Osteoblast (primary cell): Measurements from ENCODE around the gene CHST9. TPM values are rescaled to one million over a fixed set of nuclear protein-coding genes. Genes with fewer than 3 reads are reported as not detected.

Source experiments
- DNase-seq: peaks from one replicate; pipeline ENCODE4 v3.0.0; 2011; ENCODE audit warnings: low spot score, mixed read lengths; ENCODE audit not compliant: insufficient read length; ENCODE audit errors: missing footprints
- H2AFZ ChIP-seq: 2 replicates; pipeline ENCODE4 v1.6.0; 2011; ENCODE audit warnings: mild to moderate bottlenecking, low read length
- H3K27ac ChIP-seq: 2 replicates; pipeline ENCODE4 v1.5.1; 2011; ENCODE audit warnings: mild to moderate bottlenecking, low read depth, low read length, moderate library complexity
- H3K27me3 ChIP-seq: 2 replicates; pipeline ENCODE4 v1.6.0; 2012; ENCODE audit warnings: mild to moderate bottlenecking, control low read depth, inconsistent platforms, low read length, moderate library complexity; ENCODE audit not compliant: insufficient read depth
- H3K36me3 ChIP-seq: 2 replicates; pipeline ENCODE4 v1.5.1; 2011; ENCODE audit warnings: mild to moderate bottlenecking, low read length, control low read depth, moderate library complexity; ENCODE audit not compliant: insufficient read depth
- H3K4me1 ChIP-seq: 2 replicates; pipeline ENCODE4 v1.5.1; 2011; ENCODE audit warnings: mild to moderate bottlenecking, low read length, control low read depth, moderate library complexity; ENCODE audit not compliant: insufficient read depth
- H3K4me2 ChIP-seq: 2 replicates; pipeline ENCODE4 v1.6.0; 2011; ENCODE audit warnings: mild to moderate bottlenecking, low read length; ENCODE audit not compliant: insufficient read depth
- H3K4me3 ChIP-seq: fragments of 200-600 bp; sonication (generic); 3 replicates; pipeline ENCODE4 v1.5.1; 2012; ENCODE audit warnings: mild to moderate bottlenecking, low read length, inconsistent platforms; ENCODE audit not compliant: insufficient read depth
- H3K79me2 ChIP-seq: 2 replicates; pipeline ENCODE4 v1.6.0; 2012; ENCODE audit warnings: mild to moderate bottlenecking, low read length, control low read depth, inconsistent platforms; ENCODE audit not compliant: insufficient read depth
- H3K9me3 ChIP-seq: 2 replicates; pipeline ENCODE4 v1.5.1; 2011; ENCODE audit warnings: low read depth, low read length, control low read depth
- H4K20me1 ChIP-seq: 2 replicates; pipeline ENCODE4 v1.6.0; 2012; ENCODE audit warnings: mild to moderate bottlenecking, low read length, control low read depth; ENCODE audit not compliant: insufficient read depth
- total RNA-seq: library from RNA; depleted of rRNA; stranded (reverse); fragments of >200 nt; gene quantifications from 2 replicates; pipeline ENCODE4 v1.2.3, GENCODE V29; 2012
- TF ChIP-seq, protein P1 (sequence below): IDR thresholded peaks from 2 replicates; pipeline ENCODE4 v1.5.1; 2011; ENCODE audit warnings: mild to moderate bottlenecking, low read depth, low read length, moderate library complexity; ENCODE audit errors: extremely low read depth

Gene CHST9
- total RNA-seq, 1 donor: not detected

DNA sequence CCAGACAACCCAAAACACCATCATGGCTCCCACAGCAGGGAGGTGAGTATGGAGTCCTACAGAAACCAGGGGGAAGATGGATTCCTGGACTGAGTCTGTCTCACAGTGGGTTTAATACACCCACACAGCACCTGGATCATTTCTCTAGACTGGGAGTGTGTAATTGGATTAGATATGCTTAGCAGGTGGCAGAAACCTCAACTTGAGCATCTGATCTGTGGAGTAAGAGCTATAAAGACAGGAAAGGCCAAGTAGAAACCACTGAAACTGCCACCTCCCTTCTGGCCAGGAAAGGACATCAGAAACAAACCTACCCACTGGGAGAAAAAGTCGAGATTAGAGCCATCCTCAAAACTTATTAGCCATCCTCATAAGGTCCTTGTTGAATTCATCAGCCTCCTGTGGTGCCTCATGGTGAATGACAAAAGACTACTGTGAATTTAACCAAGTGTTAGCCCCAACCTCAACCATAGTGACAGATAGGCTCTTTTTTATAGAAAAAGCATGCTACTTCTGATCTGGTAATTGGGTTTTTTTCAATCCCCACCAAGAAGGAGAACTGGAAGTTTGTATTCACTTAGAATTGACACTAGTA, 28.1 kb upstream of the CHST9 start:
- no peak overlapping the region for H3K4me3 ChIP-seq
- no peaks in the 10 kb centered on the region for H3K9me3 ChIP-seq
- H3K27ac ChIP-seq: no peak overlapping the region
- H2AFZ ChIP-seq: no peak overlapping the region
- H3K4me2 ChIP-seq: no peak overlapping the region
- TF ChIP-seq, protein P1, sequence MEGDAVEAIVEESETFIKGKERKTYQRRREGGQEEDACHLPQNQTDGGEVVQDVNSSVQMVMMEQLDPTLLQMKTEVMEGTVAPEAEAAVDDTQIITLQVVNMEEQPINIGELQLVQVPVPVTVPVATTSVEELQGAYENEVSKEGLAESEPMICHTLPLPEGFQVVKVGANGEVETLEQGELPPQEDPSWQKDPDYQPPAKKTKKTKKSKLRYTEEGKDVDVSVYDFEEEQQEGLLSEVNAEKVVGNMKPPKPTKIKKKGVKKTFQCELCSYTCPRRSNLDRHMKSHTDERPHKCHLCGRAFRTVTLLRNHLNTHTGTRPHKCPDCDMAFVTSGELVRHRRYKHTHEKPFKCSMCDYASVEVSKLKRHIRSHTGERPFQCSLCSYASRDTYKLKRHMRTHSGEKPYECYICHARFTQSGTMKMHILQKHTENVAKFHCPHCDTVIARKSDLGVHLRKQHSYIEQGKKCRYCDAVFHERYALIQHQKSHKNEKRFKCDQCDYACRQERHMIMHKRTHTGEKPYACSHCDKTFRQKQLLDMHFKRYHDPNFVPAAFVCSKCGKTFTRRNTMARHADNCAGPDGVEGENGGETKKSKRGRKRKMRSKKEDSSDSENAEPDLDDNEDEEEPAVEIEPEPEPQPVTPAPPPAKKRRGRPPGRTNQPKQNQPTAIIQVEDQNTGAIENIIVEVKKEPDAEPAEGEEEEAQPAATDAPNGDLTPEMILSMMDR: no peak
- DNase-seq: no peak
- no peaks in the 10 kb centered on the region for H3K4me1 ChIP-seq
- no peaks in the 10 kb centered on the region for H3K36me3 ChIP-seq
- H3K79me2 ChIP-seq: no peaks in the 10 kb centered on the region
- H4K20me1 ChIP-seq: no peaks in the 10 kb centered on the region
- no peaks in the 10 kb centered on the region for H3K27me3 ChIP-seq

DNA sequence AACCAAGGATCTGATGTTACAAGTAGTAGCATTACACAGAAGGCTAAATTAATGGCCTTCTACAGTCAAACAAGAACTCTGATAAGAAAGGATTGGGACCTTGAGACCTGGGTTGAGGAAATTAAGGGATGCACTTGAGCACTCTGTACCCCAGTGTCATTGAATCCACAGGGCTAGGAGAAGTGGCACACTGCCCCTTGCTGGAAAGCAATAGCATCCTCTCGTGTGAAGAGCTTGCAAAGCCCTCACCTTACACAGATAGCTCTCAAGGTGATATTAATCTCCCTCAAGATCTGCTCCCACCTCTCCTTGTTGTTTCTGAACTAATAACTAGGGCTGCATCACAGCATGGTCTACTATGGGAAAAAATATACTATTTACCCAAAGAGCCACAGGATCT, 26.5 kb upstream of the CHST9 start:
- H3K4me2 ChIP-seq: no peak overlapping the region
- H2AFZ ChIP-seq: no peak overlapping the region
- no peak overlapping the region for H3K4me3 ChIP-seq
- no peaks in the 10 kb centered on the region for H3K9me3 ChIP-seq
- H3K79me2 ChIP-seq: no peaks in the 10 kb centered on the region
- H3K27me3 ChIP-seq: no peaks in the 10 kb centered on the region
- no peaks in the 10 kb centered on the region for H3K4me1 ChIP-seq
- DNase-seq: no peak
- H3K27ac ChIP-seq: no peak overlapping the region
- TF ChIP-seq, protein P1: no peak
- no peaks in the 10 kb centered on the region for H3K36me3 ChIP-seq
- H4K20me1 ChIP-seq: no peaks in the 10 kb centered on the region

DNA sequence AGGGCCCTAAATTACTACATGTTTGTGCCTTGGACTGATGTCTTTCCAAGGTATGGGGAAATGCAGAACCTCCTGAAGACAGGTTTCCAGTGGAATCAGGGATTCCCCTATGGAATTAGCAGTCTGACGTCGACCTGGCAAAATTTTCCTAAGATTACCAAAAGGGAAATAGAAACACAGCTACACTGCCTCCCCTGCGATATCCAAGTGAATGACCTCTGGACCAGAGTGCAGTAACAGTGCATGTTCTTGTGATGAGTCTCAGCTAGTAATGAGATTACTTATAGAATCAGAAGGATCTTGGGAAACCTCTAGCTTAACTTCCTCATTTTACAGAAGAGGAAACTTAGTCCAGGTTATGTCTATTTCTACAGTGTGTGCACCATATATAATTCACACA, 21.3 kb upstream of the CHST9 start:
- no peaks in the 10 kb centered on the region for H3K27me3 ChIP-seq

DNA sequence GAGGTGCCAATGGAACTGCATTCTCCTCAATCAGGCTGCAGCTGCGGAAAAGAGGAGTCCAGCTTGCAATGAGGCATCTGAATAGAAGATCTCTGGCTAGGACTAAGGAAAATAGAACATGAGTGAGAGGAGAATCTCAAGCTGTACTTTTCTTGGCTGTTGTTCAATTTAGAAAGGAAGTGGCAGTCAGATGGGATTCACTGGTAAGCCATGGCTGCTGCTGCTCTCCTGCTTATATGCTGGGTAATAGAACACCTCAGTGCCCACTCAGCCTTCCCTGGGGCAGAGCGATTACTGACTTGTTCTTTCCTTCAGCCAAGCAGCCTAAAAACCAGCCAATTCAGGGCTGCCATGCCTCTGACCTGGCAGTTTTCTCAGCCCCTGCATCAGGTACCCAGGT, 17.6 kb upstream of the CHST9 start:
- no peaks in the 10 kb centered on the region for H3K4me1 ChIP-seq
- H3K9me3 ChIP-seq: no peaks in the 10 kb centered on the region
- H3K4me3 ChIP-seq: no peak overlapping the region
- TF ChIP-seq, protein P1: no peak
- no peak overlapping the region for H3K4me2 ChIP-seq
- no peaks in the 10 kb centered on the region for H3K36me3 ChIP-seq
- no peaks in the 10 kb centered on the region for H4K20me1 ChIP-seq
- H3K27me3 ChIP-seq: no peaks in the 10 kb centered on the region
- H2AFZ ChIP-seq: no peak overlapping the region
- DNase-seq: no peak
- no peaks in the 10 kb centered on the region for H3K79me2 ChIP-seq
- H3K27ac ChIP-seq: no peak overlapping the region

More for the DNA sequence above, 21.3 kb upstream of the CHST9 start:
- Histone ChIP-seq H3K9me3 (no peaks in the 10 kb centered on the region), H3K4me3 (no peak overlapping the region), H3K4me2 (no peak overlapping the region), H3K79me2 (no peaks in the 10 kb centered on the region), H3K4me1 (no peaks in the 10 kb centered on the region), H3K27ac (no peak overlapping the region), H4K20me1 (no peaks in the 10 kb centered on the region), H3K36me3 (no peaks in the 10 kb centered on the region), H2AFZ (no peak overlapping the region)
- TF ChIP-seq, protein P1: no peak
- DNase-seq: no peak
